ENCODE data around the gene SND1.

DNA sequence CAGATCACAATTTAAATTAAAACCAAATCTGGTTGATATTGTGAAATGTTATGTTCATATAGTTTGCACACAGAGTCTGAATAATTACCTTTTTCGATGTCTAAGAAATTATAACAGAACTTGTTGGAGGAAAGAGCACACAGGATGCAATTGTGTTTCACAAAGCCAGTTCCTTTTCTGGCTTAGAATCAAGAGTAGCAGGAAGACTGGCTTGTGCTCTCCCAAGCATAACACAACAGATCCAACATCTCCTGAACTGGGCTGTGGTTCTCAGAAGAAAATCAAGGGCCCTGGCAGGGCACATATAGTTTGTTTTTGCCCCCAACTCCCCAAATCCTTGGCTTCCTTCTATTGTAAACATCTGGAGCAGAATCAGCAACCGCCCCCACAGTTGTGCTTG lies 316.6 kb downstream of the SND1 start:
- TF ChIP-seq EZH2 (IDR thresholded peaks at IDR 0.05; ENCODE audit: low read length, missing control alignments) (no peak), CTCF (conservative IDR thresholded peaks at IDR 0.05 in 1 of 2, IDR thresholded peaks at IDR 0.05 in 1 of 2; ENCODE audit: low read depth in 1 of 2, low read length in 2 of 2) (no peak)
